ENCODE results near the gene GNAI3. TPM values are rescaled to one million over a fixed set of nuclear protein-coding genes. Genes with fewer than 3 reads are reported as not detected.

The GNAI3 gene
- total RNA-seq, 4 donors from 2014 or later = 5.9 to 7.2 (median 6.6) TPM

GRCh38 chr1:109543283-109543987, 5.0 kb upstream of the GNAI3 start:
- H3K27me3 ChIP-seq = peaks cover 0 to 5% (median 0%) of the 10 kb centered on the region in 4 donors
- WGBS = 90% methylated on average over 24 of the region's 24 CpGs

GRCh38 chr1:109543988-109544735, 4.3 kb upstream of the GNAI3 start:
- 65% methylated on average over 6 of the region's 14 CpGs for WGBS
- Histone ChIP-seq H3K36me3 (no peaks in the 10 kb centered on the region), H3K27ac (replicated peaks in 1 of 4) (no peak overlapping the region), H3K27me3 (peaks cover 0 to 5% (median 0%) of the 10 kb centered on the region in 4 donors), H3K4me3 (no peak overlapping the region), H3K4me1 (peaks cover 12 to 19% (median 17%) of the 10 kb centered on the region in 4 donors), H3K9me3 (no peaks in the 10 kb centered on the region)
- DNase-seq (ENCODE audit: extremely low spot score) = no peak
- intact Hi-C loops (cut with DNase I) = loop anchor here (5.0 to 10.0 kb wide), 2 partner anchors 213 to 441 kb away; partner anchors contain the start of gene AHCYL1
- TF ChIP-seq POLR2AphosphoS5 (IDR thresholded peaks at IDR 0.05) = no peak
- no peak for TF ChIP-seq CTCF (IDR thresholded peaks at IDR 0.05)
- no peak for TF ChIP-seq EP300 (IDR thresholded peaks at IDR 0.05)
- no peak for TF ChIP-seq POLR2A (IDR thresholded peaks at IDR 0.05; ENCODE audit: low read depth)

More at GRCh38 chr1:109543283-109543987, 5.0 kb upstream of the GNAI3 start:
- Histone ChIP-seq H3K27ac (replicated peaks in 1 of 4) (no peak overlapping the region), H3K9me3 (no peaks in the 10 kb centered on the region), H3K36me3 (no peaks in the 10 kb centered on the region), H3K4me3 (no peak overlapping the region), H3K4me1 (peaks cover 12 to 16% (median 15%) of the 10 kb centered on the region in 4 donors)
- intact Hi-C loops (cut with DNase I) = loop anchor here (5.0 to 10.0 kb wide), 2 partner anchors 214 to 441 kb away; partner anchors contain the start of gene AHCYL1
- no peak for TF ChIP-seq POLR2AphosphoS5 (IDR thresholded peaks at IDR 0.05)
- no peak for TF ChIP-seq CTCF (IDR thresholded peaks at IDR 0.05)
- TF ChIP-seq EP300 (IDR thresholded peaks at IDR 0.05) = no peak
- no peak for TF ChIP-seq POLR2A (IDR thresholded peaks at IDR 0.05; ENCODE audit: low read depth)
- DNase-seq (ENCODE audit: extremely low spot score) = no peak

- intact Hi-C loops (cut with DNase I) = loop anchor here (2.0 to 10.0 kb wide), 2 partner anchors 226 to 438 kb away; partner anchors contain the start of gene AHCYL1
- H3K4me3 ChIP-seq = peak overlapping the region; percentile 29 to 96 (median 91)
- no peaks in the 10 kb centered on the region for H3K9me3 ChIP-seq
- TF ChIP-seq POLR2AphosphoS5 (IDR thresholded peaks at IDR 0.05) = peak; percentile 44 to 72
- no peak for TF ChIP-seq EP300 (IDR thresholded peaks at IDR 0.05)
- TF ChIP-seq POLR2A (IDR thresholded peaks at IDR 0.05; ENCODE audit: low read depth) = no peak
- peak; percentile 86 to 94 (median 88) for TF ChIP-seq CTCF (IDR thresholded peaks at IDR 0.05)
- DNase-seq (ENCODE audit: extremely low spot score) = no peak
- H3K27me3 ChIP-seq = peaks cover 0 to 5% (median 0%) of the 10 kb centered on the region in 4 donors
- H3K27ac ChIP-seq (replicated peaks in 1 of 4) = peak overlapping the region; percentile 94 to 96 (median 96)
- peaks cover 21 to 41% (median 40%) of the 10 kb centered on the region in 4 donors for H3K4me1 ChIP-seq
- 36% methylated on average over 5 of the region's 5 CpGs for WGBS
- no peaks in the 10 kb centered on the region for H3K36me3 ChIP-seq
Observed at GRCh38 chr1:109546311-109547109, 1.9 kb upstream of the GNAI3 start.

Data from esophagus muscularis mucosa (tissue), 4 donors.